NCI-H748 (cell line): ENCODE data around the gene METTL4.

ENCODE experiments used
- DNase-seq: peaks from one replicate; lab custom pipeline; 2025; ENCODE audit not compliant: unreplicated experiment; lab: John Stamatoyannopoulos, UW

The METTL4 gene, protein sequence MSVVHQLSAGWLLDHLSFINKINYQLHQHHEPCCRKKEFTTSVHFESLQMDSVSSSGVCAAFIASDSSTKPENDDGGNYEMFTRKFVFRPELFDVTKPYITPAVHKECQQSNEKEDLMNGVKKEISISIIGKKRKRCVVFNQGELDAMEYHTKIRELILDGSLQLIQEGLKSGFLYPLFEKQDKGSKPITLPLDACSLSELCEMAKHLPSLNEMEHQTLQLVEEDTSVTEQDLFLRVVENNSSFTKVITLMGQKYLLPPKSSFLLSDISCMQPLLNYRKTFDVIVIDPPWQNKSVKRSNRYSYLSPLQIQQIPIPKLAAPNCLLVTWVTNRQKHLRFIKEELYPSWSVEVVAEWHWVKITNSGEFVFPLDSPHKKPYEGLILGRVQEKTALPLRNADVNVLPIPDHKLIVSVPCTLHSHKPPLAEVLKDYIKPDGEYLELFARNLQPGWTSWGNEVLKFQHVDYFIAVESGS

DNA sequence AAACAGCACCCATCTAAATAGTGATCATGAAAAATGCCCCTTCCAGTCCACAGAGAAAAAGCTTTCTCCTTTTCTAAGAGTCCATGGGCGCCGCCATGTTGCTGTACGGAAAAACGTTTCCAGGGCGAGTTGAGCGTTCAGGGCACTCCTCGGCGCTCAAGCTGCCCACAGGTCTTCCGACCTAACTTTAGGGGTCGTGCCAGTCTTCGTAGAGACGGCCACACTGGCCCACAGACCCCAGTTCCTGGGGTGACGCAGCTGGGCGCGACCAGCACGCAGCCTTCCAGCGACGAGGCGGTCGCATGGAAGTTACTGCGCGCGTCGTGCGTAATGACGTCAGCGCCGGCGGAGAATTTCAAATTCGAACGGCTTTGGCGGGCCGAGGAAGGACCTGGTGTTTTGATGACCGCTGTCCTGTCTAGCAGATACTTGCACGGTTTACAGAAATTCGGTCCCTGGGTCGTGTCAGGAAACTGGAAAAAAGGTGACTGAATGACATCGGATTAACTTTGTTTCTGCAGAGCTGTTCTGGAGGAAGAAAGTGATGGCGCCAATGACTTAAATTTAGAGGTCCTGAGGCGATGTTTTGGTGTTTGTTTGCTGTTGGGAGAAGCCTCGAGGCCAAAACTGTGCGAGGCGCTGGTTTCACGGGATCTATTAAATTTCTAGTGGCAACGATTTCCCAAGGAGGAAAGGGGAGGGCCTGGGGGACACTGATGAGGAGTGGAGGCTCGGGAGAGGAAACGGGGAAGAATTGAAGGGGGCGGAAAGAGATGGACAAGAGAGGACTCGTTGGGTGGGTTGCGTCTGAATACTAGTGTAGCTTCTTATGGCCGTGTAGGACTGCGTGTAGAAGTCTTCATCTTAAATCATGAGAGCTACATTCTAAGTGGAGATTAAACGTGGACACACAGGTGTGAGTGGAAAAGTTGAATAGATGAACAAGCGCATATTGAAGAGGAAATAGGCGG lies at the start of gene METTL4, which contains the start of gene NDC80:
TSS of gene METTL4 (minus strand) at position 306 of the 971 bp plus-strand sequence. CDS start 4,289 bp downstream, outside the sequence.
TSS of gene NDC80 (plus strand) at position 358 of the 971 bp plus-strand sequence. CDS start 1,429 bp downstream, outside the sequence.
- DNase-seq, result peak; percentile 95

DNA sequence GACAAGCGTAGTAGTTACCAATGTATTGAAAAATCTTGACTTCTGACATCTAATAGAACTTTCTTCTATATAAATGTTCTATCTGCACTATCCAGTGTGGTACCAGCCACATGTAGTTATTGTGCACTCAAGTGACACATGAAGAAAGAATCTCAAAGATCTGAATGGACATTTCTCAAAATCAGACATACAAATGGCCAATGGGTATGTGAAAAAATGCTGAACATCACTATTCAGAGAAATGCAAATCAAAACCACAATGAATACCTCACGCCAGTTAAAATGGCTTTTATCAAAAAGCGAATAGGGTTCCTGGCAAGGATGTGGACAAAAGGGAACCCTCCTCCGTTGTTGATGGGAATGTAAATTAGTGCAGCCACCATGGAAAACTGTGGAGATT lies 46.7 kb upstream of the METTL4 start:
- DNase-seq, result no peak

DNA sequence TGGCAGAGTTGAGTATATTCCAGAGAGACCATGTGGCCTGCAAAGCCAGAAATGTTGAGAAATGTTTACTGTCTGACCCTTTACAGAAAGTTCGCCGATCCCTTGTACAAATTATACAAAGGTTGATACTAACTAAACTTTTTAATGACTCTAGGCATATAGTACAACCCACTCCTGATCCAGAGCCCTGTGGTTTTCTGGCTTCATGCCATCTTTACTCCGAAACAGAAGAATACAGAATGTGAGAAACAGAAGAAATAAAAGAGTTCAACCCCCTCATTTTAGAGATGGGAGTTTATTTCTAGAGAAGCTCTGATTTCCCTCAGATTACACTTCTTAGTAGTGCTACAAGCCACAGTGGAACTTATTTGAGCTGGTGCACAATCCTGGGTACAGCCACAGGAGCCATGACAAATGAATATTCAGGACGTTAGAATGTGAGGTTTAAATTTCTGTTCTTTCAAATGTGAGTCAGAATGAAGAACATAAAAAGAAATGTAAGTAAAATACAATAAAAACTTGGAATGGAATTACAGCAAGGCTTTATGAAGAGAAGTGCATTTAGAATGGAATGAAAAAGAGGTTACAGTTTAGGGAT lies 46.2 kb upstream of the METTL4 start:
- DNase-seq, result no peak

DNA sequence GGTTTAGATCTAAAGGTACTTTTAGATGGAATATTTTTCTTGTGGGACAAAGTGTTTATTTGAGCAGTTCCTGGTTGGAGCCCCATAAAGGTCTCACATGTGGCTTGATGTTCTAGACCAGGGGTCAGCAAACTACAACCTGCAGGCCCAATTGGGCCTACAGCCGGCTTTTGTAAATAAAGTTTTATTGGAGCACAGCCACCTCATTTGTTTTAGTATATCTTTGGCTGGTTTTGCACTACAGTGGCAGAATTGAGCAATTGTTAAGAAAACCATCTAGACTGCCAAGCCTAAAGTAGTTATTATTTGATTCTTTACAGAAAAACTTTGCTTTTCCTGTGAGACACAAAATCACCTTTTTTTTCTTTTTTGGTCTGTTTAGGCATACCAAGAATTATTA lies 41.7 kb upstream of the METTL4 start:
- no peak for DNase-seq

DNA sequence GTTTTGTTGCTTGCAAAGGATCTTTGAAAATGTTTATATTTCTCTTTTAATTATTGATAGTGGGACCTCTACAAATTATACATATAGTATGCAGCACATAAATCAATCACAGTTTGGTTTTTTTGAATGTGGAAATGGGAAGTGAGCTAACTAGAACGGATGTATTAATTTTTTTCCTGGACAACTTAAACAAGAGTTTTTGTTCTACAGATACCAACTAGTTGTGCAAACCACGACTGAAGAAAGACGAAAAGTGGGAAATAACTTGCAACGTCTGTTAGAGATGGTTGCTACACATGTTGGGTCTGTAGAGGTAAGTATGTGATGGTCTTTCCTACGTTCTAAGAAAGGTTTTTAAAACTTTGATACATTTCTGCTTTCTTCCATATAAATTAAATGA lies 39.2 kb upstream of the METTL4 start:
- DNase-seq, result no peak

DNA sequence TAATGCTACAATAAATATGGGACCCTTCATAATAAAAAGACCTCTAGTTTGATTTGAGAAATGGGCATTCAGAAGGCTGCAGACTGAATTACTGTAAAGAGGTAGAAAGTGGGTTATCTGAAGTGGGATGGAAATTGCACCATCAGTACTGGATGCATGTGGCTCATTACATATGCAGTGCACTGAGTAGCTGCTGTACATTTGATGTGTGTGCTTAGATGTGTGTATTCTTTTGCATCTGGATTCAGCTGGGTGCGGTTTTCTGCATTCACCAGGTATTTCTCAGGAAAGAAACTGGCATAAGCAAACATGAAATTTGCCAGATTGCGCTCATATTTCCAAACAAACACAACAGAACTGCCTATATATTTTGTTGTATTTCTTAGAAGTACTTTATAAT lies 38.3 kb upstream of the METTL4 start:
- no peak for DNase-seq

DNA sequence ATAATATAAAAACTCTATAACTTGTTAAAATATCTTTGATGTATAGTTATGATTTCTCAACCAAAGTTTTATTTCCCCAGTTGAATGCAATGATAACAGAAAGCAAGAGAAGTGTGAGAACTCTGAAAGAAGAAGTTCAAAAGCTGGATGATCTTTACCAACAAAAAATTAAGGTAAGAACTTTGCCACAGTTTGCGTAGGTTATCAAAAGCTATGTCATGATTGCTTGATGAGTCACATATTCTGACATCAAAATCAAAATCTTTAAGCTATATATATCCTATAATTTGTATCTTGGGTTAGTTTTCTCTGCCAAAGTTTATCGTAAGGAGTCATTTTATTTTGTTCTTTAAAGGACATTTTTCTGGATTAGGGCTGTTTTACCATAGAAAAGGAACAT lies 35.0 kb upstream of the METTL4 start:
- DNase-seq, result no peak

DNA sequence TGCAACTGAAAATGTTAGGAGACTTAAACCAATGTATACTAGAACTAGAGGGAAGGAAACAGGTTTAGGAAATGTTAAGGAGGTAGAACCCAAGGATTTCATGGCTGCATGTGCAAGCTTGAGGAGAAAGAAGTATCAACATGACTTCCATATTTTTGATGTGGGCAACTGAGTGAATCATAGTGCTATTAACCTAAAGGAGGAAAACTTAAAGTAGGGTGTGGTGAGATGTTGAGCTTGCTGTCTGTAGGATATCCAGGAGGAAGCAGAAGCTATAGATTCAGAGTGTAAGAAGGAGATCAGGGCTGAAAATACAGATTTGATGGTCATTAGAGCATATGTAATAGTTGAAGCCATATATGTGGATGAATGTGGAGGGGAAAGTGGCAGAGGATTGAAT lies 31.5 kb upstream of the METTL4 start:
- DNase-seq, result no peak

DNA sequence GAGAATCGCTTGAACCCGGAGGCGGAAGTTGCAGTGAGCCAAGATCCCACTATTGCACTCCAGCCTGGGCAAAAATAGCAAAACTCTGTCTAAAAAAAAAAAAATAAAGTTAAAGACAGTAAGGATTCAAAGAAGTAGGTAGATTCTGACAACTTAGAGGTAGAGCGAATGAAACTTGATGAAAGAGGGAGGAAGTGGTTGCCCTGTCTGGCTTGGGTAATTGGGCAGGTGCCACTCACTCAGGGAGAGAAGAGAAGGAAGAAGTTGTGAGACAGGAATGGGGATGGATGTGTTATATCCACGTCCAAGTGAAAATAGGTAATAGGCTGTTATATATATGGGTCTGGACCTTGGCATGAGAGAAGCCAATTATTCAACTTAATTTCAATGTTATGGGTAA lies 26.3 kb upstream of the METTL4 start:
- no peak for DNase-seq

DNA sequence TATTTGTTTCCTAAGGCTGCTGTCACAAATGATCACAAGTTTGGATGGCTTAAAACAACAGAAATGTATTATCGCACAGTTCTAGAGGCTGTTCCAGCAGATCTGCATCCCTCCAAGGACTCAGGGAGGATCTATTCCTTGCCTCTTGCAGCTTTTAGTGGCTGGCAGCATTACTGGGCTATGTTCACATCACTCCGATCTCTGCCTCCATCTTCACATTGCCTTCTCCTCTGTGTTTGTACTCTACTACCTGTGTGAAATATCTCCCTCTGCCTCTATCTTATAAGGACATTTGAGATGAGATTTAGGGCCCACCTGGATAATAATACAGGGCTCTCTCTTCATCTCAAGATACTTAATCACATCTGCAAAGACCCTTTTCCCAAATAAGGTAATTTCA lies 19.0 kb upstream of the METTL4 start:
- no peak for DNase-seq

DNA sequence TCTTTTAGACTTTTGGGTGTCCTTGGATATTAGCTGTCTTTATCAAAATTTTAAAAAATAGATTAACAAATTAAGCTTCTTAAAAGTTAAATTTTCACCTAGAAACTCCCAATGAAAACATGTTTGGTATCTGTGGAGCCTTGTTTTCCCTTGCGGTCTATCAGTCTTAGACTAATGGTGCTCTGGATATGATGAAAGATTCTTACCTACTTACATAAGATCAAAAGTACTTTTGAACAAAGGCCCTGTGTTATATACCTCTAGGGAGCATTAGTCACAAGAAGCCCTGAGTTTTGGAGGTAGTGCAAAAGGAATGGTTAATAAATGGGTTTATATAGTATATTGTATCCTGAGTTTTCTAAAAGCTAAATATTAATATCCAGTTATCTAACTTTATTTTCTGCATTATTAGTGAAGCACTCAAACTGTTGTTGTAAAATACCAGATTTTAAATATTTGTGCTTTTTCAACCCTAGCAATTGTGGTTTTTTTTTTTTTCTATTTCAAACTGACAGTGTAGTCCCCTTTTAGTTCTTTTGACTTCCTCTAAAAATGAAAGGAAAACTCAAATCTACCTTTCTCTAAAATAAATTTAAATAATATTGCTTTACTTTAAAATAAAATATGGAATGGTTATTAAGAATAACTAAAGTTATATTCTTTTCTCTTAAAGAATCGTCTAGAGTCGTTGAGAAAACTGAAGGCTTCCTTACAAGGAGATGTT lies 18.2 kb upstream of the METTL4 start:
- no peak for DNase-seq

DNA sequence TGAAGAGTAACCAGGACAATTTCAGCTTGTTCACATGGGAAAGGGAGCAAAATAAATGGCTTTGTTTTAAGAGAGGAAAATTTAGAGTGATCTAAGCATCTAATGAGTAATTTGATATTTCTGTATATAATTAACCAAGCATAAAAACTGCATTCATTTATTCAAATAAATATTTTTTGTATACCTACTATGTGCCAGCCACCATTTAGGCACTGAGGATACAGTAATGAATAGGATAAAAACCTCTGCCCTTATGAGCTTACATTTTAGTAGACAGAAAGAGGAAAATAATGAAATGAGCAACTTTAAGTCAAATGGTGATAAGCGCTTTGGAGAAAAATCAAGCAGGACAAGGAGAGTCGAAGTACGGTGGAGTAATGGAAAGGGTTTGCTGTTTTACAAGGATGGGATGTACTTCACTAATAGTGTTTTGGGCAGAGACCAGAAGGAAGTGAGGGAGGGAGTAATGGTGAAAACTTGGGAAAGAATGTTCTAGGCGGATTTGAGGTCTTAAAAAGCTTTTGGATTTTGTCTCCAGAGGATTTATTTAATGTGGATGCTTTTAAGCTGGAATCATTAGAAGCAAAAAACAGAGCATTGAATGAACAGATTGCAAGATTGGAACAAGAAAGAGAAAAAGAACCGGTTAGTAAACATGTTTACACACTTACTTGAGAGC lies 17.5 kb upstream of the METTL4 start:
- DNase-seq, result no peak

DNA sequence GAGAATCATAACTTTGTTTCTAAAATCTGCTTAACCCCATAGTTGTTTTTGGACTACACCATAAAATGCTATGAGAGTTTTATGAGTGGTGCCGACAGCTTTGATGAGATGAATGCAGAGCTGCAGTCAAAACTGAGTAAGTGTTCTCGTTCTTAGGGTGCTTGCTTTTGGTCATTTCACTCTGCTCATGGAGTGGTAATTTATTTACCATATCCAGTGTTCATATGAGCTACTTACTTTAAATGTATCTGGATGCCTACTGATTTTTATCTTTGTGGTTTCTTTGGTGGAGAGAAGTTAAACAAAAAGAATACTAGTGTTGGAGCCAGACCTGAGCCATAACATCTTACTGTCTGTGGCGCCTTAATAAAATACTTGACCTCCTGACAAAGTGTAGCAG lies 16.5 kb upstream of the METTL4 start:
- DNase-seq, result no peak

DNA sequence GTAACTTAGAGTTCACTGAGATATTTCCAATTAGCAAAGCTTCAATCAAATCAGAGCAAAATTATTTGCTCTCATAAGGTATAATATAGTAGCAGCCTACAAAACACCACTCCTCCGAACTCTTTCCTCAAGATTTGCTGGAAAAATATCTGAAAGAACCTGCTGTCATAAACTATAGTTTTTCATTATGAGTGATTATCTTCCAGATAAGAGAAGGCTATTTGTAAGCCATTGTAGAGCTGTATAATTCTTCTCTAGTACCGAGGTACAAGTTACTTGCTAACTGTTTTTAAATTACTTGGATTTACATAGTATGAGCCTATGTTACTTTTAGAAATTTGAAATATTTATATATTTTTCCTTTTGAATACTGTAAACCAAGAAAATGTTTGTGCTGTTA lies 2.1 kb upstream of the METTL4 start:
- DNase-seq, result no peak

DNA sequence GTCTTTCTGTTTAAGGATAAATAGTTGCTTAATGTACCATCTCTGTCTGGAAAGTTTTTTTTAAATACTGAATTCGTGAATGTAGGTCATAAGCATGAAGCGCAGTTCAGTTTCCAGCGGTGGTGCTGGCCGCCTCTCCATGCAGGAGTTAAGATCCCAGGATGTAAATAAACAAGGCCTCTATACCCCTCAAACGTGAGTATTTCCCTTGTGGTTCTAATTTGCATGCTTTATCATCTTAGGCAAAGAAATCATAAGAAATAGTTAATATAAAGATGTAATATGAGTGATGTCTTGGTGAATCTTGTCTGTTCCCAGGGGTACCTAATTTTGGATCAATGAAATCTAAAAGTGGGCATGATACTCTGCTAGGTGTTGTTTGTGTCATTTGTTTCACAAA lies 1.6 kb upstream of the METTL4 start:
- DNase-seq, result peak; percentile 5

DNA sequence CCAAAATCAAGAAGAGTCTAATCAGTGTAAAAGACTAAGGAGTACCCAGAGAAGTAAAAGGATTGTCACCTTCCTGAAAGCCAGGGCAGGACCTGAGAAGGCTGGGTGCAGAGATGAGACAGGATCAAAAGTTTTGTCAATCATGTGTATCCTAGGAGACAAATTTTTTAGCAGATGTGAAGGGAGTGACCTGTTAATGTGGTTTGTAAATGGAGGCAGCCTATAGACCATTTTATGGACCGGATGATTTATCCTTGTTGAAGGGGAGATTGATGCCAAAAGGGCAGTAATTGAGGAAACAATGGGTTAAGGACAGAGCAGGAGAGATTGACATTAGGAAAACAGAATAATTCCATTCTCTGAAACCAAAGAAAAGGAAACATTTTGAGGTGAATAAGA lies 865 bp upstream of the METTL4 start:
- peak; percentile 47 for DNase-seq

DNA sequence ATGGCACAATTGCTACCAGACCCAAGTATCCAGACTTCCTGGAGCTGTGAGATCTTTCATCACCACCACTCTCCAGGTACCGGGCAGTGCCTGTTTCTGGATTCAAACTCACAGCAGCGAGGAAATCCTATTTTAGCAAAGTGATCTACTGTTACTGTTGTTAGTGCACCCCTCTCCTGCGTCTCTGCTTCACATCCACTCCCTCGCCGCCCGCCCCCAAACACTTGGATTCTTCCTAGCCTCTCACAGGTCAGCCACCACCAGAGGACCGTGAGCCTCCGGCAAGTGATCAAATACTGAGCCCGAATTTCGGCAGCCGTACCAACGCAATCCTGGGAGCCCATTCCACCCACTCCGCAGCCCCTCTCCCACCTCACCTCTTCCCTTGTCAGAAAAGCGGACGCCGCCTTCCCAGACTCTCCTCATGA lies 519 bp downstream of the METTL4 start:
- peak; percentile 82 for DNase-seq

DNA sequence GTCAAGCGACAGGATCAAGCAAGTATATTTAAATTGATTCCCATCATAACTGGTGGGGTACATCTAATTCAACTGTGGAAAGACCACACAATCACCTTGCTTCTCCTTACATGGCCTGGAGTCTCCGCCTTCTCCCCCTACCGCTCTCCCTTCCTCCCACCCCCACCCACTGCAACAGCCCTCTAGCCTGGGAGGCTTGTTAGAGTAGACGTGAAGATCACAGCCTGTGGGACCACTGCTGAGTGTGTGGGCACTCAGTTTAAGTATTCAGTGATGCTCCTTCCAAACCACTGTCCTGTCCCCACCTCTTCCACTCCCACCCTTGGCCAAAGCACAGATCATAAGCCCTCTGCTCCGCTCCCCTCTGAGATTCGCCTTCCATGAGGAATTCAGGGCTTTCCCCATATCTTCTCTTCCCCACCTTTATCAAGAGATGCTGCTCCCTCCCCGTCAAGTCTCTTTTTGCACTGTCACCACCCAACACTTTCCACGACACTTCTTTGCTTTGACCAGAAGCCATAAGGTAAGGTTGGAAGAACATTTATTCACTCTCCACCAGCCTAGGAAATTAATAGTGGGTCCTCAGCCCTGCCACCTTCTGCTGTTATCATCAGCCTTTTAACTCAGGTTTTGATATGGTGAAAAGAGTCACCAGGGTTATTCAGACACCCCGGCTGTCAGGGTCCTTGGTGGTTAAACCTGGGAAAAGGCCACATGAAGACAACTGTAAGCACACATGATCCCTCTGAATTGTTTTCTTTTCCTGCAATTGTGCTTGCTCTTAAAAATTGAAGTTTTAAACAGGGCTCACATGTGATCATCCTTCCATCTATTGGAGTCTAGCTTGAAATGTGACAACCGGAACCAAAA lies 1.7 kb downstream of the METTL4 start:
- no peak for DNase-seq

DNA sequence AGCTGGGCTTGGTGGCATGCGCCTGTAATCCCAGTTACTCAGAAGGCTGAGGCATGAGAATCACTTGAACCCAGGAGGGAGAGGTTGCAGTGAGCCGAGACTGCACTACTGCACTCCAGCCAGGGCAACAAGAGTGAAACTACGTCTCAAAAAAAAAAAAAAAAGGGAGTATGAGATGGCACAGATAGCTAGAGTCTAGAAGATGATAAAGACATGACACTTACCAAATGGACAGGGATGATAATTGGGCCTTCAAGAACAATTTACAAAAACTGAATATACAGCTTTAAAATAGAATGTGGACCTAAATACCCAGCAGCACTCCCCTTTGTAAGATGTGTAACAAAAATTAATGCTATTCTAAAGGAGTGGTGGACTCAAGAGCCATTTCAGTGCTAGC lies 2.7 kb downstream of the METTL4 start:
- DNase-seq, result no peak
